H9 (cell line): ENCODE measurements around the gene DCAF12. TPM values are rescaled to one million over a fixed set of nuclear protein-coding genes. Genes with fewer than 3 reads are reported as not detected.

Experiments used
- DNase-seq: peaks from one replicate; pipeline ENCODE4 v3.0.0-alpha.2; 2017
- H2AFZ ChIP-seq: one replicate; pipeline ENCODE4 v1.6.1; 2013; ENCODE audit warnings: mild to moderate bottlenecking, low read length, control low read depth, moderate library complexity
- H2AK5ac ChIP-seq: 2 replicates; pipeline ENCODE4 v1.6.1; 2013; ENCODE audit warnings: low read length, control low read depth, mixed read lengths; ENCODE audit not compliant: insufficient read length
- H2BK120ac ChIP-seq: one replicate; pipeline ENCODE4 v1.6.1; 2013; ENCODE audit warnings: low read depth, mild to moderate bottlenecking, low read length, control low read depth, inconsistent platforms; ENCODE audit not compliant: poor library complexity, severe bottlenecking
- H2BK12ac ChIP-seq: 2 replicates; pipeline ENCODE4 v1.6.1; 2013; ENCODE audit warnings: low read length, control low read depth, mixed read lengths, low read depth; ENCODE audit not compliant: insufficient read length
- H2BK15ac ChIP-seq: 2 replicates; pipeline ENCODE4 v1.6.1; 2013; ENCODE audit warnings: low read depth, low read length, control low read depth
- H2BK20ac ChIP-seq: one replicate; pipeline ENCODE4 v1.6.1; 2013; ENCODE audit warnings: low read depth, mild to moderate bottlenecking, low read length, control low read depth, inconsistent platforms; ENCODE audit not compliant: poor library complexity, severe bottlenecking
- H2BK5ac ChIP-seq: 2 replicates; pipeline ENCODE4 v1.6.1; 2013; ENCODE audit warnings: low read length, control low read depth, mixed read lengths; ENCODE audit not compliant: insufficient read length
- H3K14ac ChIP-seq: 2 replicates; pipeline ENCODE4 v1.6.1; 2013; ENCODE audit warnings: low read length, control low read depth; ENCODE audit not compliant: insufficient read depth
- H3K18ac ChIP-seq: 2 replicates; pipeline ENCODE4 v1.6.1; 2013; ENCODE audit warnings: low read depth, mild to moderate bottlenecking, mixed read lengths, low read length, control low read depth; ENCODE audit not compliant: insufficient read length
- H3K23ac ChIP-seq: 2 replicates; pipeline ENCODE4 v1.6.1; 2013; ENCODE audit warnings: low read length, control low read depth, mixed read lengths, low read depth; ENCODE audit not compliant: insufficient read length
- H3K23me2 ChIP-seq: 2 replicates; pipeline ENCODE4 v1.6.1; 2013; ENCODE audit warnings: low read depth, mild to moderate bottlenecking, mixed read lengths, low read length, control low read depth; ENCODE audit not compliant: insufficient read length, poor library complexity, severe bottlenecking
- H3K27ac ChIP-seq: 2 replicates; pipeline ENCODE4 v1.5.1; 2013; ENCODE audit warnings: low read length, control low read depth, mixed read lengths, low read depth; ENCODE audit not compliant: insufficient read length
- H3K27me3 ChIP-seq: 2 replicates; pipeline ENCODE4 v1.6.1; 2013; ENCODE audit warnings: low read length, control low read depth, inconsistent platforms; ENCODE audit not compliant: insufficient read depth
- H3K4ac ChIP-seq: 2 replicates; pipeline ENCODE4 v1.6.1; 2013; ENCODE audit warnings: low read depth, mild to moderate bottlenecking, control low read depth, inconsistent platforms, low read length, moderate library complexity
- H3K4me1 ChIP-seq: 2 replicates; pipeline ENCODE4 v1.6.1; 2013; ENCODE audit warnings: low read length, control low read depth, inconsistent platforms; ENCODE audit not compliant: insufficient read depth
- H3K4me2 ChIP-seq: 2 replicates; pipeline ENCODE4 v1.6.1; 2013; ENCODE audit warnings: low read length, control low read depth, mixed read lengths; ENCODE audit not compliant: insufficient read length, insufficient read depth
- H3K56ac ChIP-seq: 2 replicates; pipeline ENCODE4 v1.6.1; 2013; ENCODE audit warnings: low read depth, mild to moderate bottlenecking, mixed read lengths, low read length, control low read depth; ENCODE audit not compliant: insufficient read length
- H3K79me1 ChIP-seq: 2 replicates; pipeline ENCODE4 v1.6.1; 2013; ENCODE audit warnings: low read depth, mild to moderate bottlenecking, moderate library complexity, low read length, control low read depth, inconsistent platforms; ENCODE audit not compliant: insufficient read depth, poor library complexity, severe bottlenecking
- H3K79me2 ChIP-seq: 2 replicates; pipeline ENCODE4 v1.6.1; 2013; ENCODE audit warnings: low read length, control low read depth, inconsistent platforms; ENCODE audit not compliant: insufficient read depth
- H3K9ac ChIP-seq: 2 replicates; pipeline ENCODE4 v1.6.1; 2013; ENCODE audit warnings: low read length, control low read depth, mixed read lengths; ENCODE audit not compliant: insufficient read length; ENCODE audit errors: extremely low read depth
- H3K9me3 ChIP-seq: one replicate; pipeline ENCODE4 v1.6.1; 2013; ENCODE audit warnings: low read depth, low read length, inconsistent platforms; ENCODE audit not compliant: control insufficient read depth
- H3T11ph ChIP-seq: one replicate; pipeline ENCODE4 v1.6.1; 2013; ENCODE audit warnings: mild to moderate bottlenecking, low read length, control low read depth, inconsistent platforms
- H4K20me1 ChIP-seq: one replicate; pipeline ENCODE4 v1.6.1; 2013; ENCODE audit not compliant: control insufficient read depth, insufficient read length, insufficient read depth
- H4K5ac ChIP-seq: 2 replicates; pipeline ENCODE4 v1.6.1; 2013; ENCODE audit warnings: low read depth, mild to moderate bottlenecking, mixed read lengths, low read length, control low read depth; ENCODE audit not compliant: insufficient read length
- H4K8ac ChIP-seq: replicated peaks from 2 replicates; pipeline ENCODE4 v1.6.1; 2013; ENCODE audit warnings: low read length, control low read depth, mixed read lengths, low read depth; ENCODE audit not compliant: insufficient read length
- H4K91ac ChIP-seq: 2 replicates; pipeline ENCODE4 v1.6.1; 2013; ENCODE audit warnings: low read depth, mild to moderate bottlenecking, moderate library complexity, mixed read lengths, low read length, control low read depth; ENCODE audit not compliant: insufficient read length
- H3K27ac Mint-ChIP-seq, 3 experiments: 2 replicates in 2 of 3; 3 replicates in 1 of 3; pipeline ENCODE4 v1.8.0; 2020 to 2021; ENCODE audit warnings: mixed read lengths in 3 of 3, mild to moderate bottlenecking in 1 of 3, moderate library complexity in 1 of 3
- H3K27me3 Mint-ChIP-seq: 2 replicates; pipeline ENCODE4 v1.8.0; 2021; ENCODE audit warnings: low read depth, mild to moderate bottlenecking, moderate library complexity, mixed read lengths
- H3K36me3 Mint-ChIP-seq, 3 experiments: 2 replicates in 2 of 3; 3 replicates in 1 of 3; pipeline ENCODE4 v1.8.0; 2020 to 2021; ENCODE audit warnings: low read depth in 3 of 3, mixed read lengths in 3 of 3; ENCODE audit not compliant: insufficient read depth in 1 of 3
- H3K4me1 Mint-ChIP-seq, 2 experiments: 2 replicates each; pipeline ENCODE4 v1.8.0; 2020; ENCODE audit warnings: mixed read lengths in 2 of 2
- H3K4me3 Mint-ChIP-seq, 2 experiments: 2 replicates in 1 of 2; 3 replicates in 1 of 2; pipeline ENCODE4 v1.8.0; 2020 to 2021; ENCODE audit warnings: mild to moderate bottlenecking in 2 of 2, mixed read lengths in 2 of 2, moderate library complexity in 1 of 2
- H3K9me3 Mint-ChIP-seq, 2 experiments: 2 replicates in 1 of 2; 3 replicates in 1 of 2; pipeline ENCODE4 v1.8.0; 2020; ENCODE audit warnings: mild to moderate bottlenecking in 2 of 2, mixed read lengths in 2 of 2, moderate library complexity in 1 of 2
- CTCF ChIP-seq: fragments of 200-600 bp; sonication (generic); conservative IDR thresholded peaks from 3 replicates; pipeline ENCODE4 v1.8.0; 2021; ENCODE audit warnings: antibody characterized with exemption, mild to moderate bottlenecking
- WGBS: extraction: QIAGEN DNeasy Blood & Tissue Kit; methylation state at CpG from one replicate; pipeline ENCODE4 v1.1.7; 2013; ENCODE audit warnings: missing lambda C conversion rate, low lambda C conversion rate, mixed read lengths; ENCODE audit not compliant: insufficient read length; ENCODE audit errors: extremely low coverage; 5-methylcytosine and 5-hydroxymethylcytosine counted together
- total RNA-seq: library from RNA; stranded (reverse); gene quantifications from 2 replicates; pipeline ENCODE4 v1.2.1, GENCODE V29; 2021

The DCAF12 gene
- total RNA-seq, 1 experiment from 2014 or later, result 33.6 TPM

DNA sequence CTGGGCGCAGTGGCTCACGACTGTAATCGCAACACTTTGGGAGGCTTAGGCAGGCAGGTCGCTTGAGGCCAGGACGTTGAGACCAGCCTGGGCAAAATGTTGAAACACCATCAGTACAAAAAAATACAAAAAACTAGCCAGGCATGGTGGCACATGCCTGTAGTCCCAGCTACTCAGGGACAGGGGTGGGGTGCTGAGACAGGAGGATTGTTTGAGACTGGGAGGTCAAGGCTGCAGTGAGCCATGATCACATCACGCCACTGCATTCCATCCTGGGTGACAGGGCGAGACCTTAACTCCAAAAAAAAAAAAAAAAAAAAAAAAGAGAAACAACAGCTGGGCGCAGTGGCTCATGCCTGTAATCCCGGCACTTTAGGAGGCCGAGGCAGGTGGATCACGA lies 23.7 kb downstream of the DCAF12 start:
- H3K79me2 ChIP-seq, result no peaks in the 10 kb centered on the region
- Mint-ChIP-seq H3K9me3 (no peaks in the 10 kb centered on the region), H3K27me3 (no peaks in the 10 kb centered on the region), H3K4me1 (no peaks in the 10 kb centered on the region), H3K36me3 (peaks cover 33 to 67% (median 56%) of the 10 kb centered on the region in 3 experiments; a peak in 6 of 7 replicates), H3K4me3 (peak overlapping the region in 1 of 2 experiments; percentile 12; a peak in 1 of 5 replicates), H3K27ac (peak overlapping the region in 1 of 3 experiments; percentile 75; a peak in 1 of 7 replicates)
- no peak overlapping the region for H2BK120ac ChIP-seq
- H4K8ac ChIP-seq, result no peak overlapping the region
- no peak overlapping the region for H3K14ac ChIP-seq
- H2BK15ac ChIP-seq, result no peak overlapping the region
- H3T11ph ChIP-seq, result no peak overlapping the region
- H3K9me3 ChIP-seq, result no peaks in the 10 kb centered on the region
- no peak for TF ChIP-seq CTCF
- no peak overlapping the region for H3K4ac ChIP-seq
- no peak overlapping the region for H3K56ac ChIP-seq
- DNase-seq, result no peak
- no peak overlapping the region for H3K9ac ChIP-seq
- H3K23me2 ChIP-seq, result no peaks in the 10 kb centered on the region
- no peak overlapping the region for H4K5ac ChIP-seq
- no peaks in the 10 kb centered on the region for H3K79me1 ChIP-seq
- no peak overlapping the region for H3K4me2 ChIP-seq
- no peaks in the 10 kb centered on the region for H4K20me1 ChIP-seq
- H3K18ac ChIP-seq, result no peak overlapping the region
- no peak overlapping the region for H2BK5ac ChIP-seq
- H3K23ac ChIP-seq, result no peak overlapping the region
- H3K27ac ChIP-seq, result no peak overlapping the region
- no peak overlapping the region for H4K91ac ChIP-seq
- H2AK5ac ChIP-seq, result no peak overlapping the region
- WGBS, result no CpG with 5 or more reads among the region's 11 CpGs
- H2BK12ac ChIP-seq, result no peak overlapping the region
- H3K4me1 ChIP-seq, result no peaks in the 10 kb centered on the region
- H3K27me3 ChIP-seq, result no peaks in the 10 kb centered on the region
- H2BK20ac ChIP-seq, result no peak overlapping the region
- H2AFZ ChIP-seq, result no peak overlapping the region
